GM13976 (cell line): ENCODE results near the gene TMSB4X.

ENCODE experiments used
- DNase-seq: peaks from one replicate; pipeline ENCODE4 v3.0.0; 2012; ENCODE audit warnings: low spot score
- CTCF ChIP-seq: IDR thresholded peaks from 2 replicates; pipeline ENCODE4 v1.5.1; 2012; ENCODE audit warnings: borderline replicate concordance, mild to moderate bottlenecking; ENCODE audit not compliant: insufficient read depth; ENCODE audit errors: extremely low read depth, missing control alignments, control extremely low read depth
- in situ Hi-C: fragments of 300-500 bp; cut with MboI; formaldehyde crosslinking; loops from one replicate; pipeline ENCODE4 v1.12.0; 2022; ENCODE audit warnings: low sequenced_read_pairs, mixed read lengths, inconsistent platforms; ENCODE audit not compliant: unreplicated experiment

TMSB4X gene

GRCh38 chrX:12965131-12965940 lies 9.6 kb upstream of the TMSB4X start:
- DNase-seq: no peak
- in situ Hi-C loops: no loop called here
- TF ChIP-seq CTCF: no peak

- no peak for DNase-seq
- TF ChIP-seq CTCF: no peak
- in situ Hi-C loops: no loop called here
Measured at GRCh38 chrX:12966151-12966550, 8.8 kb upstream of the TMSB4X start.

GRCh38 chrX:12967711-12968465 lies 7.0 kb upstream of the TMSB4X start:
- DNase-seq: no peak
- in situ Hi-C loops: no loop called here
- no peak for TF ChIP-seq CTCF

- DNase-seq: no peak
- no peak for TF ChIP-seq CTCF
- in situ Hi-C loops: no loop called here
Measured at GRCh38 chrX:12970691-12971202, 4.2 kb upstream of the TMSB4X start.

GRCh38 chrX:12971282-12972003 lies 3.5 kb upstream of the TMSB4X start:
- DNase-seq: no peak
- TF ChIP-seq CTCF: no peak
- in situ Hi-C loops: no loop called here

- DNase-seq: no peak
- in situ Hi-C loops: no loop called here
- TF ChIP-seq CTCF: no peak
Measured at GRCh38 chrX:12972243-12972642, 2.7 kb upstream of the TMSB4X start.
